Measurements from ENCODE around the gene NCK1. TPM values are rescaled to one million over a fixed set of nuclear protein-coding genes. Genes with fewer than 3 reads are reported as not detected.

The NCK1 gene
- total RNA-seq, 1 donor from 2014 or later: 28.4 TPM

GRCh38 chr3:136882571-136882970, 20.6 kb downstream of the NCK1 start:
- Mint-ChIP-seq H3K4me3 (ENCODE audit: unreplicated experiment) (no peak overlapping the region), H3K27ac (ENCODE audit: unreplicated experiment) (peak overlapping the region; percentile 74), H3K36me3 (ENCODE audit: unreplicated experiment) (no peaks in the 10 kb centered on the region), H3K4me1 (ENCODE audit: low read depth, unreplicated experiment) (peaks cover 15% of the 10 kb centered on the region), H3K9me3 (ENCODE audit: unreplicated experiment) (peaks cover 7% of the 10 kb centered on the region), H3K27me3 (ENCODE audit: unreplicated experiment) (peaks cover 7% of the 10 kb centered on the region)
- TF ChIP-seq CTCF (IDR thresholded peaks at IDR 0.05; ENCODE audit: partially characterized antibody, unreplicated experiment): no peak
- no peak for DNase-seq

- H3K27ac Mint-ChIP-seq (ENCODE audit: unreplicated experiment): peak overlapping the region; percentile 88
- peaks cover 15% of the 10 kb centered on the region for H3K4me1 Mint-ChIP-seq (ENCODE audit: low read depth, unreplicated experiment)
- H3K36me3 Mint-ChIP-seq (ENCODE audit: unreplicated experiment): no peaks in the 10 kb centered on the region
- peak overlapping the region; percentile 80 for H3K4me3 Mint-ChIP-seq (ENCODE audit: unreplicated experiment)
- no peak for TF ChIP-seq CTCF (IDR thresholded peaks at IDR 0.05; ENCODE audit: partially characterized antibody, unreplicated experiment)
- peaks cover 4% of the 10 kb centered on the region for H3K9me3 Mint-ChIP-seq (ENCODE audit: unreplicated experiment)
- H3K27me3 Mint-ChIP-seq (ENCODE audit: unreplicated experiment): peaks cover 7% of the 10 kb centered on the region
- no peak for DNase-seq
These were observed 22.1 kb downstream of the NCK1 start for GRCh38 chr3:136883967-136884720.

GRCh38 chr3:136885357-136886213, 23.6 kb downstream of the NCK1 start:
- peaks cover 5% of the 10 kb centered on the region for H3K27me3 Mint-ChIP-seq (ENCODE audit: unreplicated experiment)
- peaks cover 15% of the 10 kb centered on the region for H3K4me1 Mint-ChIP-seq (ENCODE audit: low read depth, unreplicated experiment)
- DNase-seq: no peak
- H3K4me3 Mint-ChIP-seq (ENCODE audit: unreplicated experiment): no peak overlapping the region
- peaks cover 4% of the 10 kb centered on the region for H3K9me3 Mint-ChIP-seq (ENCODE audit: unreplicated experiment)
- TF ChIP-seq CTCF (IDR thresholded peaks at IDR 0.05; ENCODE audit: partially characterized antibody, unreplicated experiment): no peak
- H3K27ac Mint-ChIP-seq (ENCODE audit: unreplicated experiment): peak overlapping the region; percentile 25
- peaks cover under 1% of the 10 kb centered on the region for H3K36me3 Mint-ChIP-seq (ENCODE audit: unreplicated experiment)

- Mint-ChIP-seq H3K27me3 (ENCODE audit: unreplicated experiment) (peaks cover 2% of the 10 kb centered on the region), H3K4me3 (ENCODE audit: unreplicated experiment) (no peak overlapping the region), H3K27ac (ENCODE audit: unreplicated experiment) (no peak overlapping the region), H3K4me1 (ENCODE audit: low read depth, unreplicated experiment) (peaks cover 2% of the 10 kb centered on the region), H3K36me3 (ENCODE audit: unreplicated experiment) (peaks cover 4% of the 10 kb centered on the region), H3K9me3 (ENCODE audit: unreplicated experiment) (peaks cover 2% of the 10 kb centered on the region)
- TF ChIP-seq CTCF (IDR thresholded peaks at IDR 0.05; ENCODE audit: partially characterized antibody, unreplicated experiment): no peak
- DNase-seq: no peak
These were observed 27.9 kb downstream of the NCK1 start for GRCh38 chr3:136889947-136890346.
